Measurements from ENCODE around the gene CNTRL. TPM values are rescaled to one million over a fixed set of nuclear protein-coding genes. Genes with fewer than 3 reads are reported as not detected.
"Not testable (repeated sequence)": the region's sequence is repeated elsewhere in the genome, so short reads cannot be mapped to it uniquely, and the experiment has no call there.

Gene CNTRL, protein sequence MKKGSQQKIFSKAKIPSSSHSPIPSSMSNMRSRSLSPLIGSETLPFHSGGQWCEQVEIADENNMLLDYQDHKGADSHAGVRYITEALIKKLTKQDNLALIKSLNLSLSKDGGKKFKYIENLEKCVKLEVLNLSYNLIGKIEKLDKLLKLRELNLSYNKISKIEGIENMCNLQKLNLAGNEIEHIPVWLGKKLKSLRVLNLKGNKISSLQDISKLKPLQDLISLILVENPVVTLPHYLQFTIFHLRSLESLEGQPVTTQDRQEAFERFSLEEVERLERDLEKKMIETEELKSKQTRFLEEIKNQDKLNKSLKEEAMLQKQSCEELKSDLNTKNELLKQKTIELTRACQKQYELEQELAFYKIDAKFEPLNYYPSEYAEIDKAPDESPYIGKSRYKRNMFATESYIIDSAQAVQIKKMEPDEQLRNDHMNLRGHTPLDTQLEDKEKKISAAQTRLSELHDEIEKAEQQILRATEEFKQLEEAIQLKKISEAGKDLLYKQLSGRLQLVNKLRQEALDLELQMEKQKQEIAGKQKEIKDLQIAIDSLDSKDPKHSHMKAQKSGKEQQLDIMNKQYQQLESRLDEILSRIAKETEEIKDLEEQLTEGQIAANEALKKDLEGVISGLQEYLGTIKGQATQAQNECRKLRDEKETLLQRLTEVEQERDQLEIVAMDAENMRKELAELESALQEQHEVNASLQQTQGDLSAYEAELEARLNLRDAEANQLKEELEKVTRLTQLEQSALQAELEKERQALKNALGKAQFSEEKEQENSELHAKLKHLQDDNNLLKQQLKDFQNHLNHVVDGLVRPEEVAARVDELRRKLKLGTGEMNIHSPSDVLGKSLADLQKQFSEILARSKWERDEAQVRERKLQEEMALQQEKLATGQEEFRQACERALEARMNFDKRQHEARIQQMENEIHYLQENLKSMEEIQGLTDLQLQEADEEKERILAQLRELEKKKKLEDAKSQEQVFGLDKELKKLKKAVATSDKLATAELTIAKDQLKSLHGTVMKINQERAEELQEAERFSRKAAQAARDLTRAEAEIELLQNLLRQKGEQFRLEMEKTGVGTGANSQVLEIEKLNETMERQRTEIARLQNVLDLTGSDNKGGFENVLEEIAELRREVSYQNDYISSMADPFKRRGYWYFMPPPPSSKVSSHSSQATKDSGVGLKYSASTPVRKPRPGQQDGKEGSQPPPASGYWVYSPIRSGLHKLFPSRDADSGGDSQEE (N-terminal part only)
- total RNA-seq: 6.2 and 8.1 TPM in 2 replicates

DNA sequence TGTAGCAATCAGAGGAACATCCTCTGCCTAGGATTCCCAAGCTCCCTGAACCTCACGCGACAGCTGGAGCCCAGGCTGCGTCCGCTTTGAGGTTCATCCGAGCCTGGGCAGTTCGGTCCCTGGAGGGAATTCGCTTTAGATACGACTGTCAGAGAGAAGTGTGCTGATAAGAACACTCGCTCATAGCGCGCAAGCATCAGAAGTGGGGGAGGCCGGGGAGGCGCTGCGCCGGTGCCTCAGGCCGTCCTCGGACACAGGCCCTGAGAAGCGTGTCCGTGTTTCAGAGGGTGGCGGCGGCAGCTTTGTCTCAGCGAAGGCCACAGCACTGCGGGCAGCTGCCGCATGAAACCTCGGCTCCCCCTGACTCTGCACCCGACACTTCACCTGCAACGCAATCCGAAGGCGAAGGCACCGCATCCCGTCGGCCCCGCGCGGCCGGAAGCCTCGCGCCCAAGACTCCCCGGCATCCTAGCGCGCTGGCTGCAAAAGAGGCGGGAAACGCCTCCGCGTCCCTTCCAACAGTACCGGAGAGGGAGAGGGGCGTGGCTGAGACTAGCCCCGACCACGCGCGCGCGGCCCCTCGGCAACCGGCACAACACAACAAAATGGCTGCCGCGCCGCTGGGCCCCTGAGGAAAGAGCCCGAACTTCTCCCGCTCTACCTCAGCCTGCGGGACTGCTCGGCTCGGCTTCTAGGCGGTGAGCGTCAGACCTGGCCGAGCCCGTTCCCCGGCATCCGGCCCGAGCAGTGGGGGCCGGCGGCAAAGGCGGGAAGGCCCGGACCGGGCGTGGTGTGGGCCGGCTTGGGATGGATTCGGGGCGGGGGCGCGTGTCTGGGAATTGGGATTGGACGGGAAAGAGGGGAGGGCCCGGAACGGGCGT lies at the start of gene CNTRL:
Gene CNTRL (plus strand): TSS at position 586 of the 881 bp plus-strand sequence. CDS start 13,372 bp downstream, outside the sequence.
- DNase-seq (ENCODE audit: low read depth in 2 of 2): peak; percentile 39 to 86

DNA sequence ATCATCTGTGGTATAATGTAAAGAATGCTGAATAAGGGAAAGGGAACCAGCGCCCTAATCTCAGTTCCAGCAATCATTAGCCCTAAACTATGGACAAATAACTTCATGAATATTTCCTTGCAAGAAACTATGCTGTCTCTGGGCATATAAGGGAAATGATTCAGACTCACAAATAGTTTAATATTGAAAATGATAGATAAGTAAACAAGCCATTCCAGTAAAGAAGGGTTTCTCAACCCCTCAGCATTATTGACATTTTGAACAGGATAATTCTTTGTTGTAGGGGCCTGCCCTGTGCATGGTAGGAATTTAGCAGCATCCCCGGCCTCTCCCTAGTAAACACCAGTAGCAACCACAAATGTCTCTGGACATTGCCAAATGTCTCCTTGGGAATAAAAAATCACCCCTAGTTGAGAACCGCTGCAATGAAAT lies 48.5 kb upstream of the CNTRL start:
- no peak for DNase-seq (ENCODE audit: low read depth in 2 of 2)

DNA sequence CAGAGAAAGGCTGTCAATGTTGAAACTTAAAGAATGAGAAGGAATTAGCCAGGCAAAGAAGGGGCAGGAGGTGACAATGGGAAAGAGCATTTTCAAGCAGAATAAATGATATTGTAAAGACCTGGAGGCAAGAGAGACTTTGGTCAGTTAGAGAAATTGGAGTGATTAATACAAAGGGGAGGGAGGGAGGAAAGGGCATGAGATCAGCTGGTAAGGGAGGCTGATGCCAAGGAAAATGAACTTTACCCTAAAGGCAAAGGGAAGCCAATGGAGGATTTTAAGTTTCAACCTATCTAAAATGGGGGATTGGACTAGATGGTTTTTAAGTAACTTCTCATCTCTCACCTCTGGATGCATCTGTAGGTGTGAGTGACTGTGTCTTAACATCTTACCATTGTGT lies 48.0 kb upstream of the CNTRL start:
- DNase-seq (ENCODE audit: low read depth in 2 of 2): no peak

DNA sequence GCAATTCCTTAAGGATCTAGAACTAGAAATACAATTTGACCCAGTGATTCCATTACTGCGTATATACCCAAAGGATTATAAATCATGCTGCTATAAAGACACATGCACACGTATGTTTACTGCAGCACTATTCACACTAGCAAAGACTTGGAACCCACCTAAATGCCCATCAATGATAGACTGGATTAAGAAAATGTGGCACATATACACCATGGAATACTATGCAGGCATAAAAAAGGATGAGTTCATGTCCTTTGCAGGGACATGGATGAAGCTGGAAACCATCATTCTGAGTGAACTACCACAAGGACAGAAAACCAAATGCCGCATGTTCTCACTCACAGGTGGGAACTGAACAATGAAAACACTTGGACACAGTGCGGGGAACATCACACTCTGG lies 46.5 kb upstream of the CNTRL start:
- DNase-seq (ENCODE audit: low read depth in 2 of 2): not testable (repeated sequence)

DNA sequence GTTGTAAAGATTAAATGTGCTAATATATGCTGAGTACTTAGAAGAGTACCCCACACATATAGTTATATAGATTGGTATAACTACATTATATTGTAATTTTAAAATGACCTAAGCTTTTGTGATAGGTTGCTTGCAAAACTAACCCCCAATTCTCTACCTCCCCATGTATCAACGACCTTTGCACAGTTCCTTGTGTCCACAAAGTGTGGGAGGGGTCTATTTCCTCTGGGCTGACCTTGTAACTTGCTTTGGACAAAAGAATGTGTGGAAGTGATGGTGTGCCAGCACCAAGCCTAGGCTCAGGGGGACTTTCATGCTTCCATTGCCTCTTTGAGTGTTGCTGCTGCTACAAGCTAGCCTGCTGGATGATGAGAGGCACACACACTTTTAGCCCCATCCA lies 45.3 kb upstream of the CNTRL start:
- DNase-seq (ENCODE audit: low read depth in 2 of 2): no peak

DNA sequence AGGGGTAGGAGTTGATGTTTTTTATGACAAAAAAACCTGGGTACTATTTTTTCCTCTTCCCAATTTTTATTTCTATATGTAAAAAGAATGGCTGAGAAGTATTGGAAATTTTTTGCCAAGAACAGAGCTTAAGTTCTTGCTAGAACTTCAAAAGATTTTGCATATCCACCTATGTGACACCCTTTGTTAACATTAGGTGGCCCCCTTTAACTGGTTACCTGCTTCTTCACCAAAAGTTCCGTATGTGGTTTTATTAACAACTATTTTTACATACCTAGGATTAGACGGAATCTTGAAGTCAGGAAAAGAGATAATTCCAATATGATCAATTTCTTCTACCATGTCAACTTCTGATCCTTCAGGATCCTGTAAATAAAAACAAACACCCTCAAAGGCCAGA lies 40.2 kb upstream of the CNTRL start:
- no peak for DNase-seq (ENCODE audit: low read depth in 2 of 2)

DNA sequence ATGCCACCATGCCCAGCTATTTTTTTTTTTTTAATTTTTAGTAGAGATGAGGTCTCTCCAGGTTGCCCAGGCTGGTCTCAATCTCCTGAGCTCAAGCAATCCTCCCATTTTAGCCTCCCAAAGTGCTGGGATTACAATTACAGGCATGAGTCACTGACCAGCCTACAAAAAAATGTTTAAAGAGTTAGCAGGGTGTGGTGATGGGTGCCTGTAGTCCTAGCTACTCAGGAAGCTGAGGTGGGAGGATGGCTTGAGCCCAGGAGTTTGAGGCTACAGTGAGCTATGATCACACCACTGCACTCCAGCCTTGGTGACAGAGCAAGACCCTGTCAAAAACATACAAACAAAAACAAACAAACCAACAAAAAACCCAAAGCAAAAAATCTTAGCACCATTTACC lies 39.0 kb upstream of the CNTRL start:
- not testable (repeated sequence) for DNase-seq (ENCODE audit: low read depth in 2 of 2)

DNA sequence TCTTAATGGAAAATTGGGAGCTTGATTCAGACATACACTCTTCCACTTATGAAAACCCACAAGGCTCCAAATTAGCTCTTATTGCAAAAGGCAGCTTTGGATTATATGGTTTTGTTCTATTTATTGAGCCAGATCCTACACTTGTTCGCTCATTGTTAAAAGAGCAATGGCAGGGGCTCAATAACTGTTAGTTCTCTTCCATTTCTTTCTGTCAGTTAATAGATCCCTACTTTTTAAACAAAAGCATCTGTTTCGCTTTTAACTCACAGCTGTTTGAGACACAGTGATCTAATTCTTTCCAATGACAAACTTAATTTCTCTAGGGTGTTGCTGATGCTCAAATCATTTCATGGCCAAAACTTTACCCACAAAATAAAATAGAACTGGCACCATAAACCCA lies 36.4 kb upstream of the CNTRL start:
- DNase-seq (ENCODE audit: low read depth in 2 of 2): no peak

DNA sequence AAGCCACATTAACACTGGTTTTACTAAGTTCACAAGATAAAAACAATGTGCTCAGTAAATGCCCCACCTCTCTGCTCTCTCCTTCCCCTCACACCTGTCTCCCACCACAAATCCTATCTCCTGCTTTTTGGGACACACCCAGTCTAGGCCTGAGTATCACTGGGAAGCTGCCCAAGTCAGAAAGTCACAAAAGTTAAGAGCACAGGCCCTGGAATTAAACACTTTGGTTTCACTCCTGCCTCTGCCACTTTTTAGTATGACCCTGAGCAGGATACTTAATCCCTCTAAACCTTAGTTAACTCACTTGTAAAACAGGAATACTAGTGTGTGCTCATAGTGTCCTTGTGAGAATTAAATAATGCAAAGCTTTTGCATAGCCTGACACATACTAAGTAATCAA lies 36.0 kb upstream of the CNTRL start:
- DNase-seq (ENCODE audit: low read depth in 2 of 2): no peak

DNA sequence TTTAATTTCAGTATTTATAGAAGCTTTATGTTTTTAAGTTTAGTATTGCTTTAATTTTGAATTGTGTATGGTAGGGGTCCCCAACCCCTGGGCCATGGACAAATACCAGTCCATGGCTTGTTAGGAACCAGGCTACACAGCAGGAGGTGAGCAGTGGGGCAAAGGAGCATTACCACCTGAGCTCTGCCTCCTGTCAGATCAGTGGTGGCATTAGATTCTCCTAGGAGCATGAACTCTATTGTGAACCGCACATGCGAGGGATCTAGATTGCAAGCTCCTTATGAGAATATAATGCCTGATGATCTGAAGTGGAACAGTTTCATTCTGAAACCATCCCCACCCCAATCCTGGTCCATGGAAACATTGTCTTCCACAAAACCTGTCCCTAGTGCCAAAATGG lies 26.6 kb upstream of the CNTRL start:
- no peak for DNase-seq (ENCODE audit: low read depth in 2 of 2)

DNA sequence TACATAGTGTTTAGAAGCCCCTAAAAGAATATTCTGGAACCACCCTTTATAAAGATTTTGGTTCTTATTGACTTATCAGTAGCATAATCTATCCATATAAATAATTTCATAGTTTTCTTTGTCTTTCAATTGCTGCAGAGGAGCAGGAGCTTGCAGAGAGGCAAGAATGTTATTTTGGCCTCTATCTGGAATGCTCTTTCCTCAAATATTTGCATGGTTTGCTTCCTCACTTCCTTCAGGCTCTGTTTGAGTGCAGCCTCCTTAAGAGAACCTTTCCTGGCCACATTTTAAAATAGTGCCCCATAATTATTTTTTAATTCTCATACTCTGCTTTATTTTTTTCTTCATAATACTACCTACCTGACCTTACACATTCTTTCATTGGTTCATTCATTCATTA lies 26.1 kb upstream of the CNTRL start:
- no peak for DNase-seq (ENCODE audit: low read depth in 2 of 2)

DNA sequence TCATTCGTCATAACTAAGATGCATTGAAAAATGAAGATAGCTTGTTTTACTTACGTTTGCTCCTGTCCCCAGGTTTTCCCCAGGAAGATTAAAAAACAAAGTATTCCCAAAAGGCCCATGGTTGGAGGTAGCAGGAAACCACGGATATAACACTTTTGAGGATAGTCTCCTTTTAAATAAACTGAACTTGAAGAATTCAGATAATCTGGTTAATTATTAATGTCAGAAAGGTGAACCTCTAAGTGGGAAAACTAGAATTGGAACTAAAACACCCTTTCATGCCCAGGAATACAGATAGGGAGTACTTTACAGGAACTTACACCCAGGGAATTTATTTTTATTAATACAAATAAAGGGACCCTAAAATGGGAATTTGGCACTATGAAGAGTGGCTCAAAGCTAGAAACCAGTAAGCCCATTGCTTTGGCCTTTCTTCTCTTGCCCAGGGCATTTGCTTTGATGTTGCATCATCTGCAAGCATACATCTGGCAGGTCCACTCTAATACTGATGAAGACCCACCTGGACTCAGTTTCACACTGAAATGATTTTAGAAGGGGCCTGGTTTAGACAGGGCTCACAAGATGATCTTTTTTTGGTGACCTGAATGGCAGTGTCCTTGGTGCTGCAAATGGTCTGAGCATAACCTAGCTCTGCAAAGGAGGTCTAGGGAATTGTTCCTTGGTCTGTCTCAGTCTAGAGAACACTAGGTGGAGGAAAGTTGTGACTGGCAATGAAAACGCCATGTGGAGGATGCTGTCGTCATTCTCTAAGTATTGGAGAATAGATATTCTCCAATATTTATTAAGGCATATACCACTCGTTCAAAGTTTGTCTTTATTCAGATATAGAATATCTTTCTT lies 24.4 kb upstream of the CNTRL start, which contains the start of gene C5:
Gene C5 (minus strand): TSS at position 148 of the 861 bp plus-strand sequence. CDS start 29 bp downstream, at position 119.
- no peak for DNase-seq (ENCODE audit: low read depth in 2 of 2)

DNA sequence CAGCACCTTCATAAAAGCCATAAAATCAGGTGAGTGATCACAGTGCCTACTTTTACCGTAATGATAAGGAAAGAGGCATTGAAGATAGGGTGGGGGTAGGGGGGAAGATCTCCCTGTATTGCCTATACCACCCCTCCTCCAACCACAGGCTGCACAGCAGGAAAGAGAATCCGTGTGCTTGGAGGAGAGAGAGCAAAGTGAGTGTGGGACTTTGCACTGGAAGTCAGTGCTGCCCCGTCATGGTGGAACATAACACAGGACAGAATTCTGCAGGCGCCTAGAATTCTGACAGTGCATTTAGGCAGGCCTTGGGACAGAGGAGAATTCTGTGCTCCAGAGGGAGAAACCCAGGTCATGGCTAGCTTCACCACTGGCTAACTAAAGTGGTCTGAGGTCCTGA lies 21.2 kb upstream of the CNTRL start:
- DNase-seq (ENCODE audit: low read depth in 2 of 2): no peak

DNA sequence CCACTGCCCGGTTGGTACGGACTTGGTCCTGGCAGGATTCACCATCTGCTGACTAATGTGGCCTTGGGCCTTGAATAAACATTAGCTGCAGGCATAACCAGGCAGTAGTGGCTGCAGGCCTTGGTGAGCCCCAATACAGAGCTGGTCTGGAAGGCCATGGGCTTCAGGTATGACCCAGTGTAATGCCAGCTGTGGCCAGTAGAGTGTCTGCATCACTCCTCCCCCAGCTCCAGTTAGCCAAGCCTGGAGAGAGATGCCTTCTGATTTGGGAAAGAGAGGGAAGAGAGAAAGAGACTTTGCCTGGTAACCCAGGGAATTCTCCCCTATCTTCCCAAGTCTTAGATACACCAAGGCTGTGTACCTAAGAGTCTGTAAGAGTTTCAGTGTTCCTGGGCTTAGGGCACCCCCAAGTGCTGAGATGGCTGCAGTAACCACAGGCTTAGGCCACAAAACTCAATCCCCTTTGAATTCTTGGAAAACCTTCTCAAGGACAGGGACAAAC lies 19.1 kb upstream of the CNTRL start:
- DNase-seq (ENCODE audit: low read depth in 2 of 2): no peak

DNA sequence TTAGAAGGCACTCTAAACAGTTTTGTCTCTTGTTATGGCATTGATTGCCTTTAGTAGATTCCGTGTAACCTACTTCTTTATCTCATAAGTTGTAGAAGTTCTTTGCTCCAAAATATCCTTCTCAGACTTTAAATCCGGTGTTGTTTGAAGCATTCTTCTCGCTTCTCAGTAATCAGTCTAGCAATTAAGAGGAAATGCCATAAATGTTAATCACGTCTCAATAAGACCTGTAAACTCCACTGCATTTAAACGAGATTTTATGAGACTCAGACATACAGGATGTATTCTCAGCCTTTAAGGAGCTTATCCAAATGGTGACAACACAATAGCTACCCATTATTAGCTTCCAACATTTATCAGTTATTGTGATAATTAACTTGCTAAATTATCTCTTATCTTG lies 16.9 kb upstream of the CNTRL start:
- peak in 1 of 2 donors; percentile 15 for DNase-seq (ENCODE audit: low read depth in 2 of 2)

DNA sequence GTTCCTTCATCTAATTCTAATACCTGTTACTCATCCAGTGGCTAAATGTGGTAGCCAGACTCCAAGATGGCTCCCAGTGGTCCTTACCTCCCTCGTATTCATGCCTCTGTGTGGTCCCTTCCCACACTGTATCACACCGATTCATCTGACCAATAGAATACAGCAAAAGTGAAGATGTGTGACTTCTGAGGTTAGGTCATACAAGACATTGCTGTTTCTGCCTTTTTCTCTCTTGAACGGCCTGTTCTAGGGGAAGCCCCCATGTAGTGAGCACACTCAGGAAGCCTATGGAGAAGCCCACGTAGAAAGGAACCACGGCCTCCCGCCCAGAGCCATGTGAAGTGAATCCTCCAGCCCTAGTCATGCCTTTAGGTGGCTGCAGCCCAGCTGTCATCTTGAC lies 15.2 kb upstream of the CNTRL start:
- DNase-seq (ENCODE audit: low read depth in 2 of 2): no peak

DNA sequence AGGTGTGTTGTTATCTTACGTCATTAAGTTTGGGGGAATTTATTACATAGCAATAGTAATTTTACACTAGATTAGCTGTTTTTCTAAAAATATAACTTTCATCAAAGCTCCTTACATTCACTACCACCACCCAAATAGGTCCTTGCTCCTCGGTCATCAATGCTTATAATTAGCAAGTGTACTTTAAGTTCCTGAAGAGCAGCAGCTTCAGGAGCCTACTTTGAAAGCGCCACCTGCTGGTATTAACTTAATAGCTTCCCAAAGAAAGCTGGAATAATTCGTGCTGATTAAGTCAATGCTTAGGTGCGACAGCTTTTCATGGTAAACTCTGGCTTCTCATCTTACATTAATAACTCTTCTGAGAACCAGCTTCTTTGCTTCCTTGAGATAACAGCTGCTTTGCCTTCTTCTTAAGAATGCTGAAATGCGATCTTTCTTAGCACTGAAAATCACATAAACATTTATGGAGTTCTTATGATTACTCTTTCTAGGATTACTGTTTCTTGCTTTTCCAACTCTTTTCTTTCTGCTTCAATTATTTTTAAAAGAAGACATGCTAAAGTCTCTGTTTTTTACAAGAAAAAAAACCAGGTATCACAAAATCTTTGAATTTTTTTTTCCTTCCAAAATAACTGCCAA lies 14.6 kb upstream of the CNTRL start:
- peak; percentile 51 to 76 for DNase-seq (ENCODE audit: low read depth in 2 of 2)

DNA sequence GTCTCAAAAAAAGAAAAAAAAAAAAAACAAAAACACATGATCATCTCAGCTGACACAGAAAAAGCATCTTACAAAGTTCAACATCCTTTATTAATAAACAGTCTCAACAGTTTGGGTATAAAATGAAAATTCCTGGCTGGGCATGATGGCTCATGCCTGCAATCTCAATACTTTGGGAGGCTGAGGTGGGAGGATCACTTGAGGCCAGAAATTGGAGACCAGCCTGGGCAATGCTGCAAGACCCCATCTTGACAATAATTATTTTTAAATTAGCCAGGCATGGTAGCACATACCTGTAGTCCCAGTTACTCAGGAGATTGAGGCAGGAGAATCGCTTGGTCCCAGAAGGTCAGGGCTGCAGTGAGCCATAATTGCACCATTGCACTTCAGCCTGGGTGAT lies 7.9 kb upstream of the CNTRL start:
- DNase-seq (ENCODE audit: low read depth in 2 of 2): no peak

DNA sequence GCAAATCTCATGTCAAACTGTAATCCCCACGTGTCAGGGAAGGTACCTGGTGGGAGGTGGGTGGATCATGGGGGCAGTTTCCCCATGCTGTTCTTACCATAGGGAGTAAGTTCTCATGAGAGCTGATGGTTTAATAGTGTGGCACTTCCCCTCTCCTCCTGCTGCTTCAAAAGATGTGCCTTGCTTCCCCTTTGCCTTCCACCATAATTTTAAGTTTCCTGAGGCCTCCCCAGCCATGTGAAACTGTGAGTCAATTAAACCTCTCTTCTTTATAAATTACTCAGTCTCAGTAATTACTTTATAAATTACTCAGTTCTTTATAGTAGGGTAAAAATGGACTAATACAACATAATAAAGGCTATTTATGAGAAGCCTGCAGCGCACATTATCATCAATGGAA lies 7.1 kb upstream of the CNTRL start:
- DNase-seq (ENCODE audit: low read depth in 2 of 2): no peak
